Activated B cell treated with CpG ODN at 0.5 μM for 24 hours (primary cell): ENCODE measurements around the gene KCNA3. TPM values are rescaled to one million over a fixed set of nuclear protein-coding genes. Genes with fewer than 3 reads are reported as not detected.

Experiments
- ATAC-seq: fragments of 200-7000 bp; cut with Tn5 transposase; one replicate; pipeline ENCODE4 v1.10.0; 2021; ENCODE audit warnings: low read depth, mild to moderate bottlenecking, moderate library complexity
- CTCF ChIA-PET: fragments of 350-600 bp; sonication (Branson Sonifier 250); formaldehyde crosslinking; loops from one replicate; lab custom pipeline; 2021; ENCODE audit warnings: antibody characterized with exemption; lab: Charles Lee
- POLR2A ChIA-PET: fragments of 350-600 bp; sonication (Branson Sonifier 250); formaldehyde crosslinking; loops from one replicate; lab custom pipeline; 2021; ENCODE audit warnings: antibody characterized with exemption; lab: Charles Lee
- DNase-seq: peaks from one replicate; pipeline ENCODE4 v3.0.0; 2022
- H3K27ac Mint-ChIP-seq: one replicate; pipeline ENCODE4 v1.8.0; 2020; ENCODE audit warnings: mixed read lengths
- H3K27me3 Mint-ChIP-seq: one replicate; pipeline ENCODE4 v1.8.0; 2021; ENCODE audit warnings: mixed read lengths
- H3K36me3 Mint-ChIP-seq: one replicate; pipeline ENCODE4 v1.8.0; 2021; ENCODE audit warnings: low read depth, mixed read lengths
- H3K4me1 Mint-ChIP-seq: one replicate; pipeline ENCODE4 v1.8.0; 2021; ENCODE audit warnings: mixed read lengths
- H3K4me3 Mint-ChIP-seq: one replicate; pipeline ENCODE4 v1.8.0; 2020; ENCODE audit warnings: mild to moderate bottlenecking, mixed read lengths
- H3K9me3 Mint-ChIP-seq: one replicate; pipeline ENCODE4 v1.8.0; 2020; ENCODE audit warnings: mixed read lengths
- intact Hi-C: fragments of 100-400 bp; cut with micrococcal nuclease; formaldehyde crosslinking; loops from one replicate; pipeline ENCODE4 v1.15.1; 2024
- total RNA-seq: library from RNA; stranded (reverse); gene quantifications from 2 replicates; pipeline ENCODE4 v1.2.3, GENCODE V29; 2022
- TF ChIP-seq, protein P1 (sequence below): fragments of 200-600 bp; IDR thresholded peaks from one replicate; pipeline ENCODE4 v1.8.0; 2022; ENCODE audit warnings: antibody characterized with exemption, mild to moderate bottlenecking

KCNA3 gene
- 15.0 and 20.0 TPM in 2 replicates for total RNA-seq

DNA sequence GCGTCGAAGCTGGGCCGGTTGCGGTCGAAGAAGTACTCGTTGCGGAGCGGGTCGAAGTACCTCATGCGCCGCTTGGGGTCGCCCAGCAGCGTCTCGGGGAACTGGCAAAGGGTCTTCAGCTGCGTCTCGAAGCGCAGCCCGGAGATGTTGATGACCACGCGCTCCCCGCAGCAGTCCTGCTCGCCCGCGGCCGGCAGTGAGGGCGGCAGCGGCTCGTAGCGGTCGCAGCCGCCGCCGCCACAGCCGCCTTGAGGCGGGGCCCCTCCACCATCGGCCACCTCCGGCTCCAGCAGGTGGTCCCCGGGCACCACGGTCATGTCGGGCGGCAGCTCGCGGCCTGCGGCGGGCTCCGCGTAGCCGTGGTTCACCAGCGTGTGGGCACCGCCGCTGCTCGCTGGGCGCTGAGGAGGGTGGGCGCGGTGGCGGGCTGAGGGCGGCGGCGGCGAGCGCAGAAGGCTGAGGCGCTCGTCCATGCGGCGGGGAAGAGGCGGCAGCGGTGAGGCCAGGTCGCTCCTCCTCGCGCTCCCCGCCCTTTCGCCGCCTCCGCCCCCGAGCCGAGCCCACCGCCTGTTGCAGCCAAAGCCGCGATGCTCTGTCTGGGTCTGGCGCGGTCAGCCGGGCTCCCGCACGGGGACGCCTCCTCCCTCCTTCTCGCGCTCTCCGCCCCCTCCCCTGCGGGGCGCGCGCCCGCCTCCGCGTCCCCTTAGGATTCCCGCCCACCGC is at the start of gene KCNA3:
Gene KCNA3 (minus strand): TSS at position 604 of the 723 bp plus-strand sequence. CDS start 131 bp downstream, at position 473.
- H3K9me3 Mint-ChIP-seq: no peaks in the 10 kb centered on the region
- H3K36me3 Mint-ChIP-seq: peaks cover 3% of the 10 kb centered on the region
- H3K4me1 Mint-ChIP-seq: peaks cover 60% of the 10 kb centered on the region
- DNase-seq: peak; percentile 68
- no peaks in the 10 kb centered on the region for H3K27me3 Mint-ChIP-seq
- H3K4me3 Mint-ChIP-seq: peak within 1 kb of the TSS; percentile 90
- TF ChIP-seq, protein P1, sequence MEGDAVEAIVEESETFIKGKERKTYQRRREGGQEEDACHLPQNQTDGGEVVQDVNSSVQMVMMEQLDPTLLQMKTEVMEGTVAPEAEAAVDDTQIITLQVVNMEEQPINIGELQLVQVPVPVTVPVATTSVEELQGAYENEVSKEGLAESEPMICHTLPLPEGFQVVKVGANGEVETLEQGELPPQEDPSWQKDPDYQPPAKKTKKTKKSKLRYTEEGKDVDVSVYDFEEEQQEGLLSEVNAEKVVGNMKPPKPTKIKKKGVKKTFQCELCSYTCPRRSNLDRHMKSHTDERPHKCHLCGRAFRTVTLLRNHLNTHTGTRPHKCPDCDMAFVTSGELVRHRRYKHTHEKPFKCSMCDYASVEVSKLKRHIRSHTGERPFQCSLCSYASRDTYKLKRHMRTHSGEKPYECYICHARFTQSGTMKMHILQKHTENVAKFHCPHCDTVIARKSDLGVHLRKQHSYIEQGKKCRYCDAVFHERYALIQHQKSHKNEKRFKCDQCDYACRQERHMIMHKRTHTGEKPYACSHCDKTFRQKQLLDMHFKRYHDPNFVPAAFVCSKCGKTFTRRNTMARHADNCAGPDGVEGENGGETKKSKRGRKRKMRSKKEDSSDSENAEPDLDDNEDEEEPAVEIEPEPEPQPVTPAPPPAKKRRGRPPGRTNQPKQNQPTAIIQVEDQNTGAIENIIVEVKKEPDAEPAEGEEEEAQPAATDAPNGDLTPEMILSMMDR: no peak
- CTCF ChIA-PET: interaction anchor here (0.9 to 2.1 kb wide), 3 partner anchors 23 to 110 kb away, joined by 3 to 5 read pairs (median 3); no protein-coding TSS in a partner anchor
- ATAC-seq: peak; percentile 62
- intact Hi-C loops: loop anchor here (1.0 to 10.0 kb wide), 7 partner anchors 44 to 543 kb away; partner anchors contain the start of gene LRIF1
- POLR2A ChIA-PET: interaction anchor here (0.8 to 4.0 kb wide), 4 partner anchors 30 to 113 kb away, joined by 3 to 29 read pairs (median 7); no protein-coding TSS in a partner anchor
- H3K27ac Mint-ChIP-seq: peak within 1 kb of the TSS; percentile 80

DNA sequence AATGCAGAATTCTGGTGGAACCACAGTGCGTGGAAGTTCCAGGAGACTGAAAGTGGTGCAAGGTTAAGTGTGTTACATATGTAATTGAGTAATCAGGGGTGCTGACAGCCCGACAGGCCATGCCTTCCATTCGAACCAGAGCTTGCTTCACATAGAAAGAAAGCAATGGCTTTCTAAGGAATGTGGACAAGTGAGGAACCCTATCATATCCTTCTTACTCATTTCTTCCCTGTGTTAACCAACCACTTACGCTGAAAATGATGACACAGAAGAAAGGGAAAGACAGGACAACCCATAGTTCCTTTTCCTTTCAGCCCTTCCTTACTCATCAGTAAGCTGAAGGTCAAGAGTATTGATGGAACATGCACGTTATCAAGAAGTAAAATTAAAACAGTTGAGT is 48.1 kb upstream of the KCNA3 start:
- Mint-ChIP-seq H3K4me3 (no peak overlapping the region), H3K27me3 (peaks cover 5% of the 10 kb centered on the region), H3K36me3 (no peaks in the 10 kb centered on the region), H3K4me1 (peaks cover 20% of the 10 kb centered on the region), H3K9me3 (no peaks in the 10 kb centered on the region), H3K27ac (no peak overlapping the region)
- intact Hi-C loops: no loop called here
- ChIA-PET POLR2A (no interaction called here), CTCF (interaction anchor here (0.8 kb wide), 1 partner anchor 42 kb away, joined by 3 read pairs; no protein-coding TSS in a partner anchor)
- DNase-seq (no peak), ATAC-seq (no peak)
- TF ChIP-seq, protein P1: no peak

DNA sequence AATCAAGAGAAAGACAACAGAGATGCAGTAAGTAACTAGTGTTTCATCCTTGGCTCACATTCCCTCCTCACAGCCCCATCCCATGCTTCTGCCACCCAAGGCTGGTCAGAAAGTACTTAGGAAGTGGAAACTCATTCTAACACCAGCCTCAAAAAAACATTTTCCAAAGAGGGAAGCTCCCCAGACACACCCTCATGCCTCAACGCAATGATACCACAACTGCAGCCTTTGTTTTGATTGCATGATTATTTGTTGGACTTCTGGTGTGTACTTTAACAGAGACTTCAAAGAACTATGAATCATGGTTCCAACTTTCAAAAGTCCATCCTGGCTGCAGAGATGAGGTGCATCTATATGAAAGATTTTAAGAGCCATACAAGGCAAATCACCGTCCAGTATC is 45.2 kb upstream of the KCNA3 start:
- H3K27ac Mint-ChIP-seq: no peak overlapping the region
- POLR2A ChIA-PET: no interaction called here
- H3K4me3 Mint-ChIP-seq: no peak overlapping the region
- TF ChIP-seq, protein P1: no peak
- intact Hi-C loops: no loop called here
- peaks cover 7% of the 10 kb centered on the region for H3K27me3 Mint-ChIP-seq
- H3K4me1 Mint-ChIP-seq: no peaks in the 10 kb centered on the region
- ATAC-seq: no peak
- H3K9me3 Mint-ChIP-seq: no peaks in the 10 kb centered on the region
- DNase-seq: no peak
- no peaks in the 10 kb centered on the region for H3K36me3 Mint-ChIP-seq
- CTCF ChIA-PET: no interaction called here

DNA sequence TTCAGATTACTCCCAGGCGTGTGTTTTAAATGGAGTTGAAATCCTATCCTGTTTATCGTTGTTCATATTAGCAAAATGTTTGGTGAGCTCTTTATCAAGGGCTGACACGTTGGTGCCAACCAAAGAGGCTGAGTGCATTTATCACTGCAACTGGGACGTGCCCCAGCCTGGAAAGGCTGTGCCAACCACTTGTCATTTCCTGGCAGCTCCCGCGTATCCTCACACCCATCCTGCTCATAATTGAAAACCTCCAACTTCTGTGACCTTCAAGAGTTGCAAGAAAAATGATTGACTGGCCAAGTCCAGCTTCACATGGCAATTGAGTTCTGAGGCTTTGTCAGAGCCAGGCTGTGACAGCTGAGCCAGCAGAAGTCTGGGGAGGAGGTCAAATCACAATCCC is 43.7 kb upstream of the KCNA3 start:
- H3K36me3 Mint-ChIP-seq: no peaks in the 10 kb centered on the region
- ATAC-seq (no peak), DNase-seq (no peak)
- H3K27me3 Mint-ChIP-seq: peaks cover 7% of the 10 kb centered on the region
- no peaks in the 10 kb centered on the region for H3K9me3 Mint-ChIP-seq
- TF ChIP-seq, protein P1: no peak
- no peak overlapping the region for H3K4me3 Mint-ChIP-seq
- intact Hi-C loops: no loop called here
- H3K4me1 Mint-ChIP-seq: no peaks in the 10 kb centered on the region
- ChIA-PET CTCF (no interaction called here), POLR2A (no interaction called here)
- no peak overlapping the region for H3K27ac Mint-ChIP-seq

DNA sequence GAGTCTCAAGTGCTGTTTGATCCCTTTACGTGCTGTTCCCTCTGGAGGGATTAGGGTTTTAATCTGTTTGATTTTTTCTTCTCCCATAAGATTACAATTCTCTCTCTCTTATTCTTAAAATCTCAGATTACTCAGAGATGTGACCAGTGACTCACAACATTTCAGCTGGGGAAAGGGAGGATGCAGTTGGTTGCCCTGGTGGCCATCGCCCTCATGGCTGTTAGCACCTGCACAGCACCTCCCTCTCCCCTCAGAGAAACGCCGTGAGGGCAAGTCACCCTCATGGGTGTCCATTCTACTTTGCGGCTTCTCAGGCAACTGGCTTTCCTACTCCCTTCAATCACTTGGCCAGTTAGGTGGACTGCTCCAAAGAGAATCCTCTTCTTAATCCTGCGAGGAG is 42.4 kb upstream of the KCNA3 start:
- CTCF ChIA-PET: no interaction called here
- intact Hi-C loops: no loop called here
- DNase-seq (no peak), ATAC-seq (no peak)
- Mint-ChIP-seq H3K27ac (no peak overlapping the region), H3K27me3 (peaks cover 7% of the 10 kb centered on the region), H3K9me3 (no peaks in the 10 kb centered on the region), H3K36me3 (no peaks in the 10 kb centered on the region), H3K4me3 (no peak overlapping the region), H3K4me1 (no peaks in the 10 kb centered on the region)
- TF ChIP-seq, protein P1: no peak
- POLR2A ChIA-PET: no interaction called here
